ENCODE data around the gene UCHL1.

The UCHL1 gene

DNA sequence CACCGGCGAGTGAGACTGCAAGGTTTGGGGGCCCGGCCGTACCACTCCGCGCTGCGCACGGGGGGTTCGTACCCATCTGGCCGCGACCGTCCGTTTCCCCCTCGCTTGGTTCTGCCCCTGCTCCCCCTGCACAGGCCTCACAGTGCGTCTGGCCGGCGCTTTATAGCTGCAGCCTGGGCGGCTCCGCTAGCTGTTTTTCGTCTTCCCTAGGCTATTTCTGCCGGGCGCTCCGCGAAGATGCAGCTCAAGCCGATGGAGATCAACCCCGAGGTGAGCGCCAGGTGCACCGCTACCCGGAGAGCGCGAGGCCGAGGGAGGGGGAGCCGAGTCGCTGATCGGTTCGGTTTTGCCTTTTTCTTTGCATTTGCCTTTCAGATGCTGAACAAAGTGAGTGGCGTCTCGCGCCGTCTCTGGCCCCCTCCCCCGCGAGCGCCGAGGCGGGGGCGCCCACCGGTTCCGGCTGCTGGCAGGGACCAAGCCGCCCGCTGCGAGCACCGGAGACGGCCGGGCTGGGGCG lies at the start of gene UCHL1:
Gene UCHL1, plus strand, starts transcription at position 189 of the 517 bp plus-strand sequence. Its CDS starts 49 bp downstream, at position 238.
- no peak for DNase-seq (ENCODE audit: low spot score)

DNA sequence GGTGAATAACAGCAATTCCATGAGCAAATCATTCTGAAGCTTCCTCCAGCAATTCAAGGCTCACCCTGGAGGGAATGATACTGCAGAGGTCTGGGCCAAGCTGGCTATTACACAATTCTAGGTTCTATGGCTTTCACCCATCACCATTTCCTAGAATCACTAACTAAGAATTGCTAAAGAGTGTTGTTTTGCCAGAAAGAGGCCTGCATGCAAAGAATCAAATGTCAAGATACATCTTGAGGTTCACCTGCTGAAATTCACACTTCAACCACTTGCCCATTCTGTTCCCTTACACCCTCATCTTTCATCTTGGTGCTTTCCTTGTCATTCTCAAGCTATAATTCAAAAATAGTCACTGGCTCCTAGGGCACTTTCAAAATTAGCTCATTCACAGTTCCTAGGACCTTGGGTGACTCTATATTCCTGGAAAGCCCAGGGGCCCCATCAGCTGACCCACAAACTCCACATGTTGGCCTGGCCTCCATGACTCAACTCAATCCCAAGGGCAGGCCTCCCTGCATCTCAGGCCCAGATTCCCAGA lies 49.4 kb upstream of the UCHL1 start:
- no peak for DNase-seq (ENCODE audit: low spot score)

DNA sequence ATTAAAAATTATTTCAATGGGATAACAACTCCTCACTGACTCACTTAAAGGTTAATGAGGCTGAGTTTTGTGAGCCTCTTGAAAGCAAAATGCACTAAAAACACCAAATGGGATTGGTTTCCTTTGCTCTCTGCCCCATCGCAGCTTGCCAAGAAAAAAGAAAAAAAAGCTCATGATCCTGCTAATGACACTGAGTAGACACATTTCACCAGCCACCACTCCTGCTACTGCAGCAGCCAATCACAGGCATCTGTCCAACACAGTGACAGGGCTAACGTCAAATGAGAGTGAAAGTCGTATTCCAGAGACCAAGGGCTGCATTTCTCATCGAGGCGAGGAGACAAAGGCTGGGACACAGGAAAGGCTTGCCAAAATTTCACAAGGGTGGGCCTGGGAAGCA lies 47.5 kb upstream of the UCHL1 start:
- no peak for DNase-seq (ENCODE audit: low spot score)

DNA sequence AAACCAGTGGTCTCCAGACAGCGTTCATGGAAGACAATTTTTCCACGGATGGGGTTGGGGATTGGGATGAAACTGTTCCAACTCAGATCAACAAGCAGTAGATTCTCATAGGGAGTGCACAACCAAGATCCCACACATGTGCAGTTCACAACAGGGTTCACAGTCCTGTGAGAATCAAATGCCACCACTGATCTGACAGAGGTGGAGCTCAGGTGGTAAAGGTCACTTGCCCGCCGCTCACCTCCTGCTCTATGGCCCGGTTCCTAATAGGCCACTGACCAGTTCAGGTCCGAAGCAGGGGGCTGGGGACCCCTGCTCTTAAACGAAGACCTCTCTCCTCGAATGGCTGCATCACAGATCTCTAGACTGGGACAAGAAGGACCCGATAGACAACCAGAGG lies 46.8 kb upstream of the UCHL1 start:
- no peak for DNase-seq (ENCODE audit: low spot score)

DNA sequence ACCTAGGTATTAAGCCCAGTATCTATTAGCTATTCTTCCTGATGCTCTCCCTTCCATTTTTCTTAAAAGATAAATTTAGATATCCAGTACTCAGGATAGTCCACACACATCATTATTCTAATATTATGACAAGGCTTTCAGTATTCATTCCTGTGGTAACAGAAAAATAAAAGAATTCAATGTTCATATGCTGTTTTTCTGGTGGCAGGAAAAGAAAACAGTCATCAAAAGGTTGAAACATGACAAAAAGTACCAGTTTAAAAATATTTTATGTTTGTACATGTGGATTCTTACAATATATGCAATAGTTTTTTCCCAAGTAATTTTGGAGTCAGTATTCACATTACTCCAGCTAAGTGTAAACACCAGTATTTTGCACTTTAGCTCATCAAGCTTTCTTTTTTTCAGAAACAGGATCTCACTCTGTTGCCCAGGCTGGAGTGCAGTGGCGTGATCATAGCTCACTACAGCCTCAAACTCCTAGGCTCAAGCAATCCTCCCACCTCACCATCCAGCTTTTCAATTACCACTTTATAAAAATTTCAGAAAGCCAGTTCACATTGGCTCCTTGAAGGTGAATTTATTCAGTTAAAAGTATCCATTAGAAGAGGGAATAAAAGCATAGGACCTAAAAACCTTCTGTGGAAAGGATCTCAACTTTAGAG lies 44.6 kb upstream of the UCHL1 start:
- DNase-seq (ENCODE audit: low spot score): no peak

DNA sequence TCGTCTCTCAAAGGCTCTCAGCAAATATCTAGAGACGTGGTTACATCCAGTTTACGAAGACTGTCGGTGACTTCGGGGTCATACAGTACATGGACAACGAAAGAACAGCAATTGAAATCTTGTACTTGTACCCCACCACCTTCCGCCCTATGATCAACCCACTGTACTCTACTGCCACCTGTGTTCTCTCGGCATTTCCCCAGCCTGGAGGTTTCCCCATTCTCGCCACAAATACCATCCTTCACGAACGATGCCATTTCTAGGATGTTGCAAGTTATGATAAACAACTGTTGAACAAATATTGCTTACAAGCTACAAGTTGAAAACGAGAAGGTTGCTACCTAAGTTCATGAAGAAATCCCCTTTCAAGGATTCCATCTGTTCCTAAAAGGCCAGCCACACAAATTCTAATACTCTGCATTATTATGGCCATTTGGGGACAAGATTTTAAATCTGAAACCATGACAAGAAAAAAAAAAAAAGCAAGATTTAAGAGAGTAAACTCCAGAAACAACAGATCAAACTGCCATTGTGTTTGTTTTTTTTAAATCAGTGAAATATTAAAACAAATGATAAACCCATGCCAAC lies 44.0 kb upstream of the UCHL1 start:
- DNase-seq (ENCODE audit: low spot score): peak; percentile 70

DNA sequence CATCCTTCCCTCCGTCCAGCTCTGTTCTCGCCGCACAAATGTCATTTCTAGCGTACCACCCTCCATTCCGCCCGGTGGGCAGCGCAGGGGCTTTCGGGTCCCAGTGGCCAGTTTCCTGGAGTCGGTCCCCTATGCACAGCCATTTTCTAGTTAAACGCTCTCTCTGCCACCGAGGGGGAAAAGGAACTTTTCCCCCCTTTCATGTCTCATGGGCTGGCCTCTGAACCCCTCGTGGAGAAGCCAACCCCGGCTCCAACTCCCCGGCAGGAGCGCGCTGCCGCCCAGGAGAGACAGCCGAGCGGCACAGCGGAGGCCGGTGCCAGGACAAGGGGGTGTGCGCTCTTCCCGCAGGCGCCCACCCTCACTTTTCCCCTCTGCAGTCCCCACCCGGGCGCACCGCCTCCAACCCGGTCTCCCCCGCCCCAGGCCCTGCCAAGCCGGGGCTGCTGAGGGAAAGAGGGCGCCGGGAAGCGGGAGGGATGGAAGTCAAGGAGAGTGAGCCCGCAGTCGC lies 43.0 kb upstream of the UCHL1 start:
- no peak for DNase-seq (ENCODE audit: low spot score)

DNA sequence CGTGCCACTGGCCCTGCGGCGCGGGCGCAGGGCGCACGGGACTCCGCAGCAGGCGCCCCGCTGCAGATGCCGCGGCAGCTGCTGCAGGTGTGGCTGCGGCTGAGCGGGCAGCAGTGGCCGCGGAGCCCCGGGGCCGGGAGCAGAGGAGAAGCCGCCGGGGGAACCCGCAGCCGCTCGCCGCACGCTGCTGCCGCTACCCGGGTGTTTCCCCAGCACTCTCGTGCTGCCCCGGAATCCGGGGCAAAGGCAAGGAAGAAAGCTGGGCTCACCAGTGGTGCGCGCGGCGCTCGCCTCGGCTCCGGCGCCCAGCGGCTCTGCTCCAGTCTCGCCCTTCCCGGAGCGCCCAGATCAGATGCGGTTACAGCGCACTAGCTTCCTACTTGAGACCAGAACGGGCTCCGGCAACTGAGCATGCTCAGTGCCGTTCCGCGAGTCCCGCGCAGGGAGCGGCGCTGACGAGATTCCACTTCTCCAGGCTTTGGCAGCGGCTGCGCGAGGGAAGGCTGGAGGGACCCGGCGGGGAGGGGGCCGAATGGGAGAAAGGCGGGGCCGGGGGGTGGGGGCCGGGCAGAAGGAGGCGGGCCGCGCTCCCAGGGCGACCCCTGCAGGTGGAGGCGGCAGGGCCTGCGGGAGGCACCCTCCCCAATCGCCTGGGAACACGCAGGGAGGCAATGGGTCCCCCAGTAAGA lies 42.4 kb upstream of the UCHL1 start, which contains the start of gene APBB2:
Gene APBB2, minus strand, starts transcription at position 407 of the 689 bp plus-strand sequence. CDS start 181,288 bp downstream, outside the sequence.
- DNase-seq (ENCODE audit: low spot score): peak; percentile 92

DNA sequence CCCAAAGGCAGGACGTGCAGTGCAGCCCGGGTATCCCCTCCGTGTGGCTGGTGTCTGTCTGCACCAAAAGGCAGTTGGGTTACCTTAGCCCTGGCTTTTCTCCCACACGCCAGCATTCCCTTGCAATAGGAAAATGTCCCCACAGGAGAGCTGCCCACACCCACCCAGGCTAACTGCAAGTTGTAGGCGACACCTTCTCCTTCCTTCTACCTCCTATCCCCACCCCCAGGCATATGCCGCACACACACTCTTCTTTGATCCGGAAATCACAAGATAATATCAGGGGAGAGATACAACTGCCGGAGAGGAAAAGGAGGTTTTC lies 41.9 kb upstream of the UCHL1 start:
- DNase-seq (ENCODE audit: low spot score): no peak

DNA sequence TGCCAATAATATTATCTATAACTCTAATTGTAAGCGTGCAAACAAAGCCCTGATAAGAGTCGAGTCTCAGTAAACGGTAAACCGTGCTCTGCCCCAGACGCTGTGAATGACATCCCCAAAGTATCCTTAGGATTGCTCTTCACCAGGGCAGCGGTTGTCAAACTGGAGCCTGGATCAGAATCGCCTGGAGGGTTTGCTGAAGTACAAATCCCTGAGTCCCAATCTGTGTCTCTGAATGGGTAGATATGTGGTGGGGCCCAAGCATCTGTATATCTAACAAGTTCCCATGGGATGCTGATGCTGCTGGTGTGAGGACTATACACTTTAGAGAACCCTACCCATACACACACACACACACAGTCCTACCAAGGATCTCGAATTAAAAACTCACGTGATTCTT lies 41.6 kb upstream of the UCHL1 start:
- no peak for DNase-seq (ENCODE audit: low spot score)

DNA sequence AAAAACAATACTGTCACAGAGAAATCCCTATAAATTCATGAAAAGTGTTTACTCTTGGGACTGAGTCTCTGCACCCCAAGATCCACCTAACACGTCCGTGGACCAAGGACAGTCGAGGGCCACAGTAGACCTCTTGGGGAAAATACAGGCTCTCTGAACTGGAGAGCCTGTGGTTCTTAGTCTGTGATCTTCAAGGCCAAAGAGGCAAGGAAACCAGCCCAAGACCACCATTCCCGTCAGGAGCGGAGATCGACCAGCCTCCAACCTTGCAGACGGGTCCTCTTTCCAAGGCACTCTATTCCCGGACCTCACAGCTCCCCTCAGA lies 40.8 kb upstream of the UCHL1 start:
- no peak for DNase-seq (ENCODE audit: low spot score)

DNA sequence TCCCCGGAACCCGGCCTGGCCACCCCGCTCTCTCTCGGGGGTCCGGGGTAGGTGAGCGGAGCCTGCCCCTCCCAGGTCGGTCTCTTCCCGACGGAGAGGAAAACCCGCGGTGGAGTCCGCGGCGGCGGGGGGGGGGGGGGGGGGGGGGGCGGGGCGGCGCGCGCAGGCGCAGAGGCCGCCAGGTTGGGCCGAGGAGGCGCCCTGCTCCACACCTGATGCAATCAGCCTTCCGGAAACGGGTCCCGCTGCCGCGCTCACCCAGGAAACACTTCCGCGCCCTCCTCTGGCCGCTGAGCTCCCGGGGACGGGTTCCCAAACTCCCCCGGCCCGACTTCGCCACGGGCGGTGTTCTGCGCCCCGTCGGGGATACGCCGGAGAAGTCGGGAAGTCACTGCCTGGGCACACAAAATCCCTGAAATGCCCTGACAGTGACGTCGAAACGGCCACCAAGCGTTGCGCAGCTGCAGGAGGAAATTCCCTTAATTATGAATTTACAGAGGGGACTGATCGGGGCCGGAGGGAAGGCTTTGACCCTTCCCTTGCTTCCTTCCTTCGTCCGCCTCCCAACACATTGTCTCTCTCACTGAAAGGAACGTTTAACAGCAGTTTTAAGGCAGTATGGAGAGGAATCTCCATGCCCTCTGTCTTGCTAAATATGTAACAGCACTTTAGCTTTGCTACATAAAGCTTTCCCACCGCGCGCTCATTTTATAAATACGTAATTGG lies 40.3 kb upstream of the UCHL1 start:
- peak; percentile 86 for DNase-seq (ENCODE audit: low spot score)

DNA sequence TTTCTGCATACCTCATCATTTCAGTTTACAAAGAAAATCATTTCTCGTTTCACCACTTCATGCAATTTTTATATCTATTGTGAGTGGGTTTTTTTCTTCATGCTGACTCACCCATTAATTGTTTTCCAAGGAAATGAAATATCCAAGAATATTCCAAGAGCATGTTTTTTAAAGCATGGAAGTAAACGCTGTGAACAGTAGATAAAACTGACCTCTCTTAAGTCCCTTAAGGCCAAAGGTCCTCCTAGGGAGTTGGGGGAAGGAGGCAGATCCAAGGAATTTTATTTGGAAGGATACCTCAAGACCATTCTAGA lies 39.8 kb upstream of the UCHL1 start:
- no peak for DNase-seq (ENCODE audit: low spot score)

DNA sequence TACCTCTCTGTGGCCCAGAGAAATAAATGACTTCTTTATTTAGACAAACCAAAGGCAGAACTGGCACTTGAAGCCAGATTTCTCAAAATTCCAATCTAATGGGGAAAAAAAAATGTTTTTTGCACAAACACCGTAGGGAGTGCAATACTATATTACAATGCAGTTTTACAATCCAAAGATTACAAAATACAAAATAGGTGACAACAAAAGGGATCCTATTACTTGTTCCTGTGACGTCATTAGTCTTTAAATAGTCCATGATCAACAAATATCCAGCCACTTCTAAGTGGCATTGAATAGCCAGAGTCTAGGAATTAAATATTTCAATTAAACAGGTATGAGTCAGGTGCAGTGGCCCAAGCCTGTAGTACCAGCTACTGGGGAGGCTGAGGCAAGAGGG lies 39.4 kb upstream of the UCHL1 start:
- DNase-seq (ENCODE audit: low spot score): no peak

DNA sequence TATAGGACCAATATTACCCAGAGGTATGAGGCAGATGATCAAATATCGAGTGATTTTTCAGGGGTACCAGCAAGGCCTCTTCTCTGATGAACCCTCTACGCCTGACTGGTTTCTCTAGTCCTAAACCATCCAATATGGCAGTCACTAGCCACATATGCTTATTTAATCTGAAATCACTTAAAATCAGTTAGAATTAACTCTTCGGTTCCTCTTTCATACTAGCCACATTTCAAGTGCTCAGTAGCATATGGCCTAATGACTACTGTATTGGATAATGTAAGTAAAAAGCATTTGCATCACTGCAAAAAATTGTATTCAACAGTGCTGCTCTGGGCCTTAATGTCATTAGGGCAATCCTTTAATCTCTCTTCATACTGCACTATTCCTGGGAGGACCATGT lies 38.0 kb upstream of the UCHL1 start:
- no peak for DNase-seq (ENCODE audit: low spot score)

DNA sequence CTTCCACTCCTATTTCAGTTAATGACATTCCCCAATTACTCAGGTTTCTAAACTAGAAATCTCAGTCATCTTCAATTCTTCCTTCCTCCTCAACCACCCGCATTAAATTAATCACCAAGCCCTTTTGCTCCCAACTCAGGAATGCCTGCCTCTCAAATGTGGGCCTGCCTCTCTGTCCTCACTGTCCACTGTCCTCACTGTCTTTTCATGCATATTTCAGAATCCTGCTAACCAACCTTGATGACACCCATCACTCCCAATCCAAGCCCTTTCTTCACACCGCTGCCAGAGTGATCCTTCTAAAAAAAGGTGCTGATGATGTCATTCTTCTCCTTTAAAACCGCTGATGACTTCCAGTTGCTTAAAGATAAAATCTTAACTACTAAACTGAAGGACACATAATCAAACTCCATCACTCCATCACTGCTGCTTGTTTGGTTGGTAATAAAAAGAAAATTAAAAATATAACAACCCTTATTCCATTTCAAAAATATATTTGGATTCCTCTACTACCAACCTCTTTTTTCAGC lies 37.2 kb upstream of the UCHL1 start:
- no peak for DNase-seq (ENCODE audit: low spot score)

DNA sequence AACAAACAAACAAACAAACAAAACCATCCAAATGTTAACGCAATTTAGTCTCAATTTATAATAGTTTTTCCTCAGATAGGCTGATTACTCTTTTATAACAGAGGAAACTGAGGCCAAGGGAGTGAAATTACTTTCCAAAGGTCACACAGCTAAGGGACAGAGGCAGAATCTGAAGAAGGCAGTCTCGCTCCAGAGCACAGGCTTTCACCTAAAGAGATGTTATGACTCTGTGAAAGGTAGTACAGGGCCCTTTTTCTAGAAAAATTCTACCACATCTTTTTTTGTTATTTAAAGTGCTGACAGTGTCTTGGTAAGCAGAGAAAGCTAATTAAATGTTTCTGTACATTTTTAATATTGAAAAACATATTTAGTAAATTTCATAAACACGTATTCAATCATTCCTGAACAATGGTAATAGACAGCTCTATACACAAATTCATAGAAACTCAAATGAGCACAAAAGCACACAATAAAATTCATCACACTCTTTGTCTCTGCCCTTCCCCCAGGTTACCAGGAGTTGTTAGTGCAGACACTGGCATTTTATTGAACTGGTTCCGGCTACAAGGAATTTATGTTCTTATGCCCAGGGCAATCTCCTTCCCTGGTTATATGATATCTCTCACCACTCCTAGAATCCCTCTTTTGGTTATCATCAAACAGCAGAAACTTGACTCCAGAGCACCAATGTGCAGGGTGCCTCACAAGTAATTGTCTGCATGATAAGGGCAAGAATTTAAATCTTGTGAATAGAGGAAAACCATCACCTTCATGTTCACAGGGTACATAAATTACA lies 34.7 kb upstream of the UCHL1 start:
- no peak for DNase-seq (ENCODE audit: low spot score)

DNA sequence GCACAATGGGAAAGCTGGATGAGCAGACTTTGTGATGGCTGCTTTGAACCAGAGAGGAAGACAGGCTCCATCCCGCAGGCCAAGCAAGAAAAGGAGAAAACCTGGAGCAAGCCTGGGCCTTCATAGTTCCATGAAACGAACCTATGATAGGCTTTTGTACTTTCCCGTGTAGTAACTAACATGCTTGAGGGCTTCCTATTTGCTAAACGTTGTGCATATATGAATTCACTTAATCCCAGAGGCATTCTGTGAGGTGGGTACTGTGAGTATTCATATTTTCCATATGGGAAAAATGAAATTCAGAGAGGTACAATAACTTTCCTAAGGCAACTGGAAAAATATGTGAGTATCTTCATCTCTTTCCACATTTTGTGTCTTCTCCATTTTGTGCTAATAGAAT lies 28.8 kb upstream of the UCHL1 start:
- DNase-seq (ENCODE audit: low spot score): no peak

DNA sequence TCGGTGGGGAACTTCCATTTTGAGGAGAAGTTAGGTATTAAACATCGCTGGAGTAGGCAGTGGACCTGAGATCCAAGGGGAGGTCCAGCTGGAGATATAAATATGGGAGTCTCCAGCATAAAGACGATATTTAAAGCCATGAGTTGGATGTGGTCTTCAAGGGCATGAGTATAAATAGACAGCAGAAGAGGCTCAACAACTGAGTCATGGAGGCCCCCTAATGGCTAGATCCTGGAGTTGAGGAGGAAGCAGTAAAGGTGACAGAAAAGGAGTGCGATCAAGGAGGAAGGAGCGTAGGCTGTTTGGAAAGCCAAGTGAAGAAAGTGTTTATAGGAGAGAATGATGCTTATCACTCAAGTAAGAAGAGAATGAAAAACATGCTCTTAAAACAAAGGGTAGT lies 24.3 kb upstream of the UCHL1 start:
- DNase-seq (ENCODE audit: low spot score): no peak

DNA sequence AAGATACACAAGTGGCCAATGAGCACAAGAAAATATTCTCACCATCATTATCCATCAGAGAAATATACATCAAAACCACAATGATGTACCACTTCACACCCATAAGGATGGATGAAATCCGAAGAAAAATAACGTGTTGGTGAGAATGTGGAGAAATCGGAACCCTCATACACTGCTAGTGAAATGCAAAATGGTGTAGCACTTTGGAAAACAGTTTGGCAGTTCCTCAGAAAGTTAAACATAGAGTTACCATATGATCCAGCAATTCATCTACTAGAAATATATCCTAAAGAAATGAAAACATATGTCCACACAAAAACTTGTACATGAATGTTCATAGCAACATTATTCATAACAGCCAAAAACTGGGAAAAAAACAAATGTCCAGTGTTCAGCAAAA lies 23.9 kb upstream of the UCHL1 start:
- DNase-seq (ENCODE audit: low spot score): no peak

DNA sequence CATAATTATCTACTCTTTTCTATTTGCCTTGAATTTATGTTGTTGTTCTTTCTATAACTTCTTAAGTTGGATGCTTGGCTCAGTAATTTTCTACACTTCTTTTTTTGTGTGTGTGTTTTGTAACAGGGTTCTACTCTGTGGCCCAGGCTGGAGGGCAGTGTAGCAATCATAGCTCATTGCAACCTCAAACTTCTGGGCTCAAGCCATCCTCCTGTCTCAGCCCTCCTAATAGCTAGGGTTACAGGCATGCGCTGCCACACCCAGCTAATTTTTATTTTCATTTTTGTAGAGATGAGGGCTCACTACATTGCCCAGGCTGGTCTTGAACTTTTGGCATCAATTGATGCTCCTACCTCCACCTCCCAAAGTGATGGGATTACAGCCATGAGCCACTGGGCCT lies 20.7 kb upstream of the UCHL1 start:
- DNase-seq (ENCODE audit: low spot score): no peak
